Fibroblast of pulmonary artery (primary cell): Measurements from ENCODE around the gene FOSL1.

Source experiments
- DNase-seq: peaks from one replicate; pipeline ENCODE4 v3.0.0-alpha.2; 2010; ENCODE audit warnings: low read depth
- H3K4me3 ChIP-seq: replicated peaks from 2 replicates; pipeline ENCODE4 v1.5.1; 2011; ENCODE audit warnings: low read depth, mild to moderate bottlenecking, control low read depth, low read length, moderate library complexity
- TF ChIP-seq, protein P1 (sequence below): IDR thresholded peaks from 2 replicates; pipeline ENCODE4 v1.5.1; 2011; ENCODE audit warnings: mild to moderate bottlenecking, control low read depth, low read length, inconsistent platforms; ENCODE audit errors: missing control alignments

Gene FOSL1

DNA sequence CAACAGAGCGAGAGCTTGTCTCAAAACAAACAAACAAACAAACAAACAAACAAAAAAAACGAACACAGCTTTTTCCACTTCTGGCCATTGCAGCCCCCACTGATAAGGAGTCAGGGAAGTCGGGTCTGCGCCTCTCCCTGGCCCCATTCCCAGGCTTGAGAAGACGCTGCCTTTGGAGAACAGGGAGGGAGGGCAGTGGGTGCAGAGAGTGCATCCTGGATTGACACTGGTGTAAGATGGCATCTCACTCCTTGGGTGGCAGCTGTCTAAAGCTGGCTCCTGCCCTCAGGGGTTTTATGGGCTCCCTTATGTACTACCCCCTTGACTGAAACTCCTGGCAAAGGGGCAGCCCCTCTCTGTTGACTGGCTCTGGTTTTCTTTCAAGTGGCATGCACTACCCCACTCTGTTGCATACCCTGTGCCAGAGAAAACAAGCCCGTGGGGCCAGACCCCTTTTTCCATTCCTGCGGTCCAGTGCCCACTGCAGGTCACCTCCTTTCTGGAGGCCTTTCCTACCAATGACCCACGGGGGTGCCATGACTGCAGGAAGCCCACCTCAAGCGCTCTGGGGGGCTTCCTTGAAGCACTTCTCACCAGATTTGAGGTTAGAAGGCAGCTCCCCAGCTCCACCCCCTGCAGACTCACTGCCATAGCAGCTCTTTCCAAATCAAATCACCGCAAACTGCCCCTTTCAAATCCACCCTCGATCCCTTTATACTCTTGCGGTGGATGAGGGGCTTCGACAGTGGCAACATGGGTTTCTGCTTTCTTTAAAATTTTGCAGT, 31.8 kb upstream of the FOSL1 start:
- H3K4me3 ChIP-seq = no peak overlapping the region
- TF ChIP-seq, protein P1, sequence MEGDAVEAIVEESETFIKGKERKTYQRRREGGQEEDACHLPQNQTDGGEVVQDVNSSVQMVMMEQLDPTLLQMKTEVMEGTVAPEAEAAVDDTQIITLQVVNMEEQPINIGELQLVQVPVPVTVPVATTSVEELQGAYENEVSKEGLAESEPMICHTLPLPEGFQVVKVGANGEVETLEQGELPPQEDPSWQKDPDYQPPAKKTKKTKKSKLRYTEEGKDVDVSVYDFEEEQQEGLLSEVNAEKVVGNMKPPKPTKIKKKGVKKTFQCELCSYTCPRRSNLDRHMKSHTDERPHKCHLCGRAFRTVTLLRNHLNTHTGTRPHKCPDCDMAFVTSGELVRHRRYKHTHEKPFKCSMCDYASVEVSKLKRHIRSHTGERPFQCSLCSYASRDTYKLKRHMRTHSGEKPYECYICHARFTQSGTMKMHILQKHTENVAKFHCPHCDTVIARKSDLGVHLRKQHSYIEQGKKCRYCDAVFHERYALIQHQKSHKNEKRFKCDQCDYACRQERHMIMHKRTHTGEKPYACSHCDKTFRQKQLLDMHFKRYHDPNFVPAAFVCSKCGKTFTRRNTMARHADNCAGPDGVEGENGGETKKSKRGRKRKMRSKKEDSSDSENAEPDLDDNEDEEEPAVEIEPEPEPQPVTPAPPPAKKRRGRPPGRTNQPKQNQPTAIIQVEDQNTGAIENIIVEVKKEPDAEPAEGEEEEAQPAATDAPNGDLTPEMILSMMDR = peak; percentile 3
- DNase-seq = no peak

DNA sequence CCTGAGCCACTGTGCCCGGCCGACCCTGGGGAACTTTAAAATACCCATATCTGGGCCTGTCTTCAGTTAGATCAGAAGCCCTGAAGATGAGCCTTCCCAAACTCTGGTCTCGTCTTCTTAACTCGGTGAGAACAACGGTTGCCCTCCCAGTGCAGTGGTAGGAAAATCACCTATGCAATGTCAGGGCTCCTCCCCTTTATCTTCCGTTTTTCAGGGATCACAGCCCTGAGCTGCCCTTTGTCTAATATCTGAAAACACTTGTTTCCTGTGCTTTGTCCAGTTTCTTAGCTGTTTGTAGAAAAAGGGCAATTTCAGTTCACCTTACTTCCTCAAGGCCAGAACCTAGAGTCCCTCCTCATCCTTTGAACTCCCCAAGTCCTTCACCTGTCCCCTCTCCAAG, 28.5 kb upstream of the FOSL1 start:
- H3K4me3 ChIP-seq = no peak overlapping the region
- TF ChIP-seq, protein P1 = no peak
- no peak for DNase-seq

DNA sequence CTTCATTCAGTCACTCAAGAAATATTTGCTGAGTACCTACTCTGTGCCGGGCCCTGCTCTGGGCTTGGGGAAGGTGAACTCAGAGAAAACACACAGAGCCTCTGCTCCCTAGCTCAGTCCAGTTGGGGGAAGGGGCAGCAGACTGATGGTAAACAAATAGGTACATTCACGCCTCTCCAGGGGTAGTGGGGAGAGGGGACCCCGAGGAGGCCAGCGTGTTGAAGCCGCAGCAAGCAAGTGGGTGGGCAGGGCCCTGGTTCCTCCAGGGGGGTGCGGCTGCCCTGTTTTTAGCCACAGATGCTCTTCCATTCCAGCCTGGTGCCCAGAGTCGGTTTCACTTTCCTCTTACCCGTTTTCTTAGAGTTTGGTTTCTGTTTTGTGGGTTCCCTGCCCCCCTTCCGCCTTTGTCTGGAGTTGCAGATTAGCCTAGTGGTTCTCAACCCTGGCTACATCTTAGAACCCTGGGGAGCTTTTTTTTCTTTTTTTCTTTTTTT, 27.8 kb upstream of the FOSL1 start:
- no peak overlapping the region for H3K4me3 ChIP-seq
- DNase-seq = no peak
- TF ChIP-seq, protein P1 = no peak

DNA sequence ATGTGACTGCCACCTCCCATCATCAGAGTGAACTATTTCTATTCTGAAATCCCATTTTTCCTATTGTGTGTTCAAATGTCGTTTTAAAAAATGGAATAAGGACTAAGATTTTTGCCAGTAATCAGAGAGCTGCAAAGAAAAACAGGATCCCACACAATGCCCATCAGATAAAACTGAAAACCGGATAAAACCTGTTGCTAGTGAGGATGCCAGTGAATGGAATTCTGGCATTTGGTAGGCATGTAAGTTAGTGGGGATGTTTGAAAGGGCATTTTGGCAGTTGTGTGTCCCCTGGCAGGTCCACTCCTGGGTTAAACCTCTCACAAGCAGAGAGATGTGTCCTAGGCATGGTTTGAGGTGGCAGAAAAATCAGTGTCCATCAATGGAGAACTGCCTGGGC, 25.2 kb upstream of the FOSL1 start:
- TF ChIP-seq, protein P1 = no peak
- DNase-seq = no peak
- no peak overlapping the region for H3K4me3 ChIP-seq

DNA sequence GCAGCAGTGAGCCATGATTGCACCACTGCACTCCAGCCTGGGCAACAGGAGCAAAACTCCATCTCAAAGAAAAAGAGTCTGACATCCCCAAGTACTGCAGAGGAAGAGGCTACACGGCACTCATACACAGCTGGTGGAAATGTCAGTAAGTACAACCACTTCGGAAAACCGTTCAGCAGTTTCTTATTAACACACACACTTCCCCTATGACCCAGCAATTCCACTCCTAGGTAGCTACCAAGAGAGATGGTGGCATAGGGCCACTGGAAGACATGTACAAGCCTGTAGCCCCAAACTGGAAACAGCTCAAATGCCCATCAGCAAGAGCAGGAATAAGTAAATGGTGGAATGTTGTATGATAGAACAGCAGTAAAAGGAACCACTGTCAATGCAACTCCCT, 22.4 kb upstream of the FOSL1 start:
- no peak for DNase-seq
- H3K4me3 ChIP-seq = no peak overlapping the region
- TF ChIP-seq, protein P1 = no peak

DNA sequence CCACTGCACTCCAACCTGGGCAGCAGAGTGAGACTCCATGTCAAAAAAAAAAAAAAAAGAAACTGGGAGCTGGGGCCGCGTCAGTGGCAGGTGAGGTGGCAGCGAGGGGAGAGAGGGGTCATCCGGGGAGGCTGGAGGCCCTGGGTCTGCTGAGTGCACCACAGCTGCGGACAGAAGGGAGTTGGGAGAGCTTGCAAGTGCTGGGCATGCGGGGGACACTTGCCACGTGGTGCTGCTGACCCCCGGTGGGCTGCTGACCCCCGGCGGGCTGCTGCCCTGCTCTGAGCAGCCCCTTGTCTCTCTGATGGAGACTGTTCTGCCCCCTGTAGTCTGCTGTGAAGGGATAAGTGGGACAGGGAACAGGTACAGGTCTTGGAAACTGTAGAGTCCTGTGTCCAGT, 21.7 kb upstream of the FOSL1 start:
- H3K4me3 ChIP-seq = no peak overlapping the region
- no peak for DNase-seq
- TF ChIP-seq, protein P1 = no peak
